Caco-2 (cell line): ENCODE results near the gene ANKRD23. TPM values are rescaled to one million over a fixed set of nuclear protein-coding genes. Genes with fewer than 3 reads are reported as not detected.

Source experiments
- BruUV-seq: library from RNA; stranded (reverse); fragments of 400-500 nt; replicated peaks from 2 replicates; lab custom pipeline; 2021; lab: Mats Ljungman, UMichigan
- CTCF ChIA-PET: fragments of 300-600 bp; sonication (Branson Sonifier 250); formaldehyde crosslinking; loops from one replicate; lab custom pipeline; 2022; ENCODE audit warnings: antibody characterized with exemption; lab: Charles Lee
- POLR2A ChIA-PET: fragments of 300-600 bp; sonication (Branson Sonifier 250); formaldehyde crosslinking; loops from one replicate; lab custom pipeline; 2022; ENCODE audit warnings: antibody characterized with exemption; lab: Charles Lee
- DNase-seq, 2 experiments: peaks; one replicate each; pipeline versions ENCODE4 v3.0.0 to v3.0.0-alpha.2; 2020 to 2022
- H3K27me3 ChIP-seq: replicated peaks from 2 replicates; pipeline ENCODE4 v1.6.0; 2011; ENCODE audit warnings: low read length; ENCODE audit not compliant: control insufficient read depth, insufficient read depth
- H3K36me3 ChIP-seq: 2 replicates; pipeline ENCODE4 v1.5.1; 2011; ENCODE audit warnings: low read length; ENCODE audit not compliant: control insufficient read depth, insufficient read depth
- H3K4me1 ChIP-seq: fragments of 250-450 bp; sonication (Bioruptor Pico); 2 replicates; pipeline ENCODE4 v1.5.1; 2020; ENCODE audit warnings: mild to moderate bottlenecking
- H3K4me3 ChIP-seq: 2 replicates; pipeline ENCODE4 v1.5.1; 2011; ENCODE audit warnings: low read depth, mild to moderate bottlenecking, control low read depth, low read length
- H3K9me3 ChIP-seq: fragments of 250-450 bp; sonication (Bioruptor Pico); 2 replicates; pipeline ENCODE4 v1.5.1; 2020; ENCODE audit warnings: mild to moderate bottlenecking, moderate library complexity
- H3K27ac Mint-ChIP-seq: one replicate; pipeline ENCODE4 v1.8.0; 2022; ENCODE audit warnings: mixed read lengths; ENCODE audit not compliant: unreplicated experiment
- H3K27me3 Mint-ChIP-seq: one replicate; pipeline ENCODE4 v1.8.0; 2022; ENCODE audit warnings: mixed read lengths; ENCODE audit not compliant: insufficient read depth, unreplicated experiment
- H3K36me3 Mint-ChIP-seq: one replicate; pipeline ENCODE4 v1.8.0; 2022; ENCODE audit warnings: mild to moderate bottlenecking, mixed read lengths; ENCODE audit not compliant: insufficient read depth, unreplicated experiment
- H3K4me1 Mint-ChIP-seq: one replicate; pipeline ENCODE4 v1.8.0; 2022; ENCODE audit warnings: low read depth, mixed read lengths; ENCODE audit not compliant: unreplicated experiment
- H3K4me3 Mint-ChIP-seq: one replicate; pipeline ENCODE4 v1.8.0; 2022; ENCODE audit warnings: mild to moderate bottlenecking, moderate library complexity, mixed read lengths; ENCODE audit not compliant: unreplicated experiment
- H3K9me3 Mint-ChIP-seq: one replicate; pipeline ENCODE4 v1.8.0; 2022; ENCODE audit warnings: mixed read lengths; ENCODE audit not compliant: unreplicated experiment
- intact Hi-C: fragments of 100-400 bp; cut with micrococcal nuclease; formaldehyde crosslinking; loops from one replicate; pipeline ENCODE4 v1.10.0; 2022; ENCODE audit not compliant: unreplicated experiment
- total RNA-seq: library from RNA; stranded (reverse); gene quantifications from 2 replicates; pipeline ENCODE4 v1.2.3, GENCODE V29; 2022
- TF ChIP-seq, protein P1 (sequence below), 2 experiments: fragments of 200-600 bp in 1 of 2; IDR thresholded peaks; 1 replicate in 1 of 2; 2 replicates in 1 of 2; pipeline versions ENCODE4 v1.5.1 to v1.8.0; 2011 to 2022; ENCODE audit warnings: antibody characterized with exemption in 1 of 2, control low read depth in 1 of 2, inconsistent platforms in 1 of 2, low read depth in 1 of 2, low read length in 1 of 2, mild to moderate bottlenecking in 1 of 2, moderate library complexity in 1 of 2; ENCODE audit not compliant: insufficient read depth in 1 of 2, severe bottlenecking in 1 of 2, unreplicated experiment in 1 of 2

The ANKRD23 gene
- total RNA-seq, 1 experiment from 2014 or later, result 2.5 TPM

DNA sequence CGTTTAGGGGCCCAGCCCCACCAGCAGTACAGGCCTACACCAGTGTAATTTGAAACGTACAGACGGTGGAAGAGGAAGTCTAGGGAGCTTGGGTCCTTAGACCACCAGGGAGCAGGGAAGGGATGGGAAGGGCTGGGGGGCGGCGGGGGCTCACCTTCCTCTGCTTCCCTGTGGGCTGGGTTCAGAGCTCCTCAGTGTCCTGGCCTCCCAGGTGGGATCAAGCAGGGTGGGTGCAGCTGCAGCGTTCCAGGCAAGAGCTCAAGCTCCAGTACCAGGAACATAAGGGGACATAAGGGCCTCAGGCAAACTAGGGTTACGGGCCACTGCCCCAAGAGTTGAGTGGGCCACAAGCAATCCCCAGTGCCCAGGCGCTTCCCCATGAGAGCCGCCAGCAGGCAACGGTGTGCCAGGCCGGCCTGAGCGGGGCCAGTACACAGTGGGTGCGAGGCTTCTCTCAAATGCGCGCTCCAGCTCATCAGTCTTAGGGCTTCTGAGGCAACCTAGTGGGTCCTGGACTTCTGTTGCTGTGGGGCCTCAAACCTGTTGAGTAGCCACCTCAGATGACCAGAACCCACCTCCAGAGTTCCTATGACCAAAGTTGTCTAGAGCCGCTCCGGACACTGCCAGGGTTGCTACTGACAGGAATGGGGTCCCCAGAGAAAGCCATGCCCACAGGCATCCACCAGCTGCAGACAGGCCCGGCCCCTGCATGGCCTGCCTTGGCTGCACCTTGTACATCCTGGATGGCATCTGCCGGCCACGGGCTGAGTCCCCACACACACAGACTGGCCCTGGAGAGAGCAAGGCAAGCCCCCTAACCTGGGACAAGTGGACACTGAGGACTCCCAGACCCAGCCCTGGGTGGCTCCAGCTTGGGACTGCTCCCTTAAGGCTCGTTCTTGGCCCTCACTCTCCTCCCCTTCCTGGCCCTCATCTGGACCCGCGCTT, 5.2 kb downstream of the ANKRD23 start:
- no peak overlapping the region for H3K4me3 Mint-ChIP-seq
- H3K36me3 Mint-ChIP-seq, result peaks cover 77% of the 10 kb centered on the region
- H3K27ac Mint-ChIP-seq, result no peak overlapping the region

DNA sequence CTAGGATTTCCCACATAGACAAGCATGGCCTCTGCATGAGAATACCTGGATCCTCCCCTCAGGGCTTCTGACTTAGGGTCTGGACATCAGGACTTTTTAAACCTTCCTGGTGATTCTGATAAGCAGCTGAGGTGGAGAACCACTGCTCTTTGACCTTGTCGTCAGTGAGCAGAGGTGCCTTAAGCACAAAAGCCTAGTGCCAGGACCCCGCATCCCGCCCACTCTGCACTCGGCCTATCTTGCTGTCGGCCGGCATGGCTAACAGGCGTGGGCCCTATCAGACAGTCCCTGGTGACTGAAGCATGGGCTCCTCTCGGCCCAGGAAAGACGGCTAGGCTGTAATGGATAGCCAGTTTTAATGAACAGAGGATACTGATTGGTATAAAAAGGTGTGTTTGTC, 6.2 kb downstream of the ANKRD23 start:
- Histone ChIP-seq H3K4me3 (no peak overlapping the region), H3K4me1 (peaks cover 22% of the 10 kb centered on the region), H3K9me3 (no peaks in the 10 kb centered on the region), H3K27me3 (no peaks in the 10 kb centered on the region), H3K36me3 (peaks cover 6% of the 10 kb centered on the region)
- no peaks in the 10 kb centered on the region for H3K27me3 Mint-ChIP-seq
- intact Hi-C loops, result no loop called here
- H3K9me3 Mint-ChIP-seq, result no peaks in the 10 kb centered on the region
- H3K4me1 Mint-ChIP-seq, result peaks cover 19% of the 10 kb centered on the region
- CTCF ChIA-PET, result no interaction called here
- BruUV-seq, result no TSS peak
- no peak overlapping the region for H3K27ac Mint-ChIP-seq
- POLR2A ChIA-PET, result interaction anchor here (0.7 kb wide), 1 partner anchor 80 kb away, joined by 3 read pairs; no protein-coding TSS in a partner anchor
- H3K36me3 Mint-ChIP-seq, result peaks cover 77% of the 10 kb centered on the region
- TF ChIP-seq, protein P1, sequence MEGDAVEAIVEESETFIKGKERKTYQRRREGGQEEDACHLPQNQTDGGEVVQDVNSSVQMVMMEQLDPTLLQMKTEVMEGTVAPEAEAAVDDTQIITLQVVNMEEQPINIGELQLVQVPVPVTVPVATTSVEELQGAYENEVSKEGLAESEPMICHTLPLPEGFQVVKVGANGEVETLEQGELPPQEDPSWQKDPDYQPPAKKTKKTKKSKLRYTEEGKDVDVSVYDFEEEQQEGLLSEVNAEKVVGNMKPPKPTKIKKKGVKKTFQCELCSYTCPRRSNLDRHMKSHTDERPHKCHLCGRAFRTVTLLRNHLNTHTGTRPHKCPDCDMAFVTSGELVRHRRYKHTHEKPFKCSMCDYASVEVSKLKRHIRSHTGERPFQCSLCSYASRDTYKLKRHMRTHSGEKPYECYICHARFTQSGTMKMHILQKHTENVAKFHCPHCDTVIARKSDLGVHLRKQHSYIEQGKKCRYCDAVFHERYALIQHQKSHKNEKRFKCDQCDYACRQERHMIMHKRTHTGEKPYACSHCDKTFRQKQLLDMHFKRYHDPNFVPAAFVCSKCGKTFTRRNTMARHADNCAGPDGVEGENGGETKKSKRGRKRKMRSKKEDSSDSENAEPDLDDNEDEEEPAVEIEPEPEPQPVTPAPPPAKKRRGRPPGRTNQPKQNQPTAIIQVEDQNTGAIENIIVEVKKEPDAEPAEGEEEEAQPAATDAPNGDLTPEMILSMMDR (IDR thresholded peaks at IDR 0.05; ENCODE audit: insufficient read depth in 1 of 2, low read depth in 1 of 2, low read length in 1 of 2, severe bottlenecking in 1 of 2, unreplicated experiment in 1 of 2), result no peak
- no peak for DNase-seq
- no peak overlapping the region for H3K4me3 Mint-ChIP-seq

More for the DNA sequence above, 5.2 kb downstream of the ANKRD23 start:
- H3K36me3 ChIP-seq, result no peaks in the 10 kb centered on the region; the same call in none of the 2 replicates
- ChIA-PET POLR2A (no interaction called here), CTCF (interaction anchor here (1.3 kb wide), 1 partner anchor 19 kb away, joined by 4 read pairs; no protein-coding TSS in a partner anchor)
- H3K9me3 ChIP-seq, result no peaks in the 10 kb centered on the region
- no TSS peak for BruUV-seq
- no peak for DNase-seq
- H3K27me3 Mint-ChIP-seq, result no peaks in the 10 kb centered on the region
- intact Hi-C loops, result no loop called here
- TF ChIP-seq, protein P1 (IDR thresholded peaks at IDR 0.05; ENCODE audit: insufficient read depth in 1 of 2, low read depth in 1 of 2, low read length in 1 of 2, severe bottlenecking in 1 of 2, unreplicated experiment in 1 of 2), result no peak
- no peak overlapping the region for H3K4me3 ChIP-seq
- H3K4me1 Mint-ChIP-seq, result peaks cover 9% of the 10 kb centered on the region
- H3K9me3 Mint-ChIP-seq, result no peaks in the 10 kb centered on the region
- H3K4me1 ChIP-seq, result peaks cover 12% of the 10 kb centered on the region
- H3K27me3 ChIP-seq, result no peaks in the 10 kb centered on the region

- no peak overlapping the region for H3K4me3 ChIP-seq
- POLR2A ChIA-PET, result interaction anchor here (0.6 kb wide), 2 partner anchors 22 to 39 kb away, joined by 3 to 4 read pairs; no protein-coding TSS in a partner anchor
- TF ChIP-seq, protein P1 (IDR thresholded peaks at IDR 0.05; ENCODE audit: insufficient read depth in 1 of 2, low read depth in 1 of 2, low read length in 1 of 2, severe bottlenecking in 1 of 2, unreplicated experiment in 1 of 2), result no peak
- CTCF ChIA-PET, result interaction anchor here (1.2 kb wide), 1 partner anchor 22 kb away, joined by 4 read pairs; the partner anchor contains the start of gene ANKRD39
- no peaks in the 10 kb centered on the region for H3K27me3 Mint-ChIP-seq
- H3K4me3 Mint-ChIP-seq, result no peak overlapping the region
- peaks cover 37% of the 10 kb centered on the region for H3K4me1 Mint-ChIP-seq
- H3K36me3 ChIP-seq, result peaks cover 8% of the 10 kb centered on the region
- BruUV-seq, result no TSS peak
- no peaks in the 10 kb centered on the region for H3K9me3 ChIP-seq
- peaks cover 77% of the 10 kb centered on the region for H3K36me3 Mint-ChIP-seq
- no peaks in the 10 kb centered on the region for H3K27me3 ChIP-seq
- no peak for DNase-seq
- intact Hi-C loops, result no loop called here
- H3K9me3 Mint-ChIP-seq, result no peaks in the 10 kb centered on the region
- H3K4me1 ChIP-seq, result peaks cover 34% of the 10 kb centered on the region
- H3K27ac Mint-ChIP-seq, result no peak overlapping the region
Measured at GRCh38 chr2:96835830-96836229, 8.0 kb downstream of the ANKRD23 start.
